ENCODE measurements around the gene RELL1.
A peak's percentile ranks its signal among the peaks of the same experiment; 100 is the strongest.

The RELL1 gene

GRCh38 chr4:37645736-37646135 is 40.4 kb downstream of the RELL1 start:
- TF ChIP-seq CTCF (conservative IDR thresholded peaks at IDR 0.05) = no peak
- no peak overlapping the region for H3K27ac ChIP-seq

GRCh38 chr4:37644962-37645361 is 41.2 kb downstream of the RELL1 start:
- TF ChIP-seq CTCF (conservative IDR thresholded peaks at IDR 0.05) = no peak
- H3K27ac ChIP-seq = no peak overlapping the region

GRCh38 chr4:37641886-37642849 is 44.0 kb downstream of the RELL1 start:
- no peak for TF ChIP-seq CTCF (conservative IDR thresholded peaks at IDR 0.05)
- peak overlapping the region; percentile 28; the same call in 1 of the 2 replicates for H3K27ac ChIP-seq

GRCh38 chr4:37641352-37641751 is 44.8 kb downstream of the RELL1 start:
- no peak for TF ChIP-seq CTCF (conservative IDR thresholded peaks at IDR 0.05)

GRCh38 chr4:37639551-37640285 is 46.5 kb downstream of the RELL1 start:
- peak overlapping the region; percentile 29 for H3K27ac ChIP-seq
- no peak for TF ChIP-seq CTCF (conservative IDR thresholded peaks at IDR 0.05)

More at GRCh38 chr4:37641352-37641751, 44.8 kb downstream of the RELL1 start:
- H3K27ac ChIP-seq = no peak overlapping the region

GRCh38 chr4:37635155-37635554 is 51.0 kb downstream of the RELL1 start:
- TF ChIP-seq CTCF (conservative IDR thresholded peaks at IDR 0.05) = no peak

GRCh38 chr4:37634180-37634579 is 52.0 kb downstream of the RELL1 start:
- no peak overlapping the region for H3K27ac ChIP-seq
- no peak for TF ChIP-seq CTCF (conservative IDR thresholded peaks at IDR 0.05)

More at GRCh38 chr4:37635155-37635554, 51.0 kb downstream of the RELL1 start:
- no peak overlapping the region for H3K27ac ChIP-seq

Data from VCaP (cell line).